ENCODE data around the gene TMEM53. TPM values are rescaled to one million over a fixed set of nuclear protein-coding genes. Genes with fewer than 3 reads are reported as not detected.

Gene TMEM53
- total and polyA plus RNA-seq, 2 of the 8 experiments (the other 6 are each of a cell fraction or from before 2014, with no cell fraction given) = 6.7 to 27.9 TPM

DNA sequence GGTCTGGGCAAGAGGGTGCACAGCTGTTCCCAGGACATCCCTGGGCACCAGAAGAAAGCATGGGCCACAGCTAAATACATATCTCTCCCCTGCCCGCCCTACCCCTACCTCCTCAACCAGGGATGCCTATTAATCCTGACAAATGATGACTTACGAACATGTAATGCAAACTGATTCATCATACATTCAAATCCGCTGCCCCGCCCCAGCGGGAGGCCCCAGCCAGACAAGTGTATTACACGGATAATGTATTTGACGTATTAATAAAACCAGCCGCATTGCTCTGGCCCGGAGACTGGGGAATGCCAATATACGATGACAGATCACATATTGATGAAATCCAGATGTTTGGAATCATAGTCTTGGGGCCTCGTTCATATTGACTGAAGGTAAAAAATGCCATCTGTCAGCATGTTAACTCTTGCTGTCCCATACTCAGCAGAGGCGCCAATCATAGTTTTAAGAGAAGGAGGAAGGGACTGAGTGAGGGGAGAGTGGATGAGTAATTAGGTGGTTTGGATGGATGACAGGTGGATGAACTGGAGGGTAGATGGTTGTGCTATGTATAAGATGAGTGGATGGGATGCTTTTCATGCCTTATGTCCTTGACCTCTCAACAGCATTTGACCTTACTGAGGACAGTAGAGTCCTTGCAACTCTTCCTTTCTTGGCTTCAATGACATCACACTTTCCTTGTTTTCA, 68.2 kb downstream of the TMEM53 start (continued):
- TF ChIP-seq POLR2AphosphoS5 (IDR thresholded peaks at IDR 0.05; ENCODE audit: low read depth, low read length) (no peak), JUND (IDR thresholded peaks at IDR 0.05; ENCODE audit: low read length) (no peak), CHD1 (IDR thresholded peaks at IDR 0.05; ENCODE audit: low read depth, low read length) (no peak), TAF7 (optimal IDR thresholded peaks at IDR 0.05; ENCODE audit: borderline replicate concordance, low read depth, low read length) (no peak), EGR1 (IDR thresholded peaks at IDR 0.05; ENCODE audit: borderline replicate concordance, low read depth, low read length) (no peak), TCF12 (IDR thresholded peaks at IDR 0.05; ENCODE audit: low read depth, low read length) (no peak)

Data from H1 (cell line).